ENCODE data around the gene RGPD4.

The RGPD4 gene

GRCh38 chr2:107927034-107927534, 100.4 kb downstream of the RGPD4 start:
- no peak for DNase-seq (ENCODE audit: low read depth in 2 of 2, low spot score in 1 of 2)

- DNase-seq (ENCODE audit: low read depth in 2 of 2, low spot score in 1 of 2), result no peak
Measured at GRCh38 chr2:107931412-107931811, 104.7 kb downstream of the RGPD4 start.

GRCh38 chr2:107932488-107932887, 105.8 kb downstream of the RGPD4 start:
- no peak for DNase-seq (ENCODE audit: low read depth in 2 of 2, low spot score in 1 of 2)

- DNase-seq (ENCODE audit: low read depth in 2 of 2, low spot score in 1 of 2), result no peak
Measured at GRCh38 chr2:107932979-107933378, 106.3 kb downstream of the RGPD4 start.

DNA sequence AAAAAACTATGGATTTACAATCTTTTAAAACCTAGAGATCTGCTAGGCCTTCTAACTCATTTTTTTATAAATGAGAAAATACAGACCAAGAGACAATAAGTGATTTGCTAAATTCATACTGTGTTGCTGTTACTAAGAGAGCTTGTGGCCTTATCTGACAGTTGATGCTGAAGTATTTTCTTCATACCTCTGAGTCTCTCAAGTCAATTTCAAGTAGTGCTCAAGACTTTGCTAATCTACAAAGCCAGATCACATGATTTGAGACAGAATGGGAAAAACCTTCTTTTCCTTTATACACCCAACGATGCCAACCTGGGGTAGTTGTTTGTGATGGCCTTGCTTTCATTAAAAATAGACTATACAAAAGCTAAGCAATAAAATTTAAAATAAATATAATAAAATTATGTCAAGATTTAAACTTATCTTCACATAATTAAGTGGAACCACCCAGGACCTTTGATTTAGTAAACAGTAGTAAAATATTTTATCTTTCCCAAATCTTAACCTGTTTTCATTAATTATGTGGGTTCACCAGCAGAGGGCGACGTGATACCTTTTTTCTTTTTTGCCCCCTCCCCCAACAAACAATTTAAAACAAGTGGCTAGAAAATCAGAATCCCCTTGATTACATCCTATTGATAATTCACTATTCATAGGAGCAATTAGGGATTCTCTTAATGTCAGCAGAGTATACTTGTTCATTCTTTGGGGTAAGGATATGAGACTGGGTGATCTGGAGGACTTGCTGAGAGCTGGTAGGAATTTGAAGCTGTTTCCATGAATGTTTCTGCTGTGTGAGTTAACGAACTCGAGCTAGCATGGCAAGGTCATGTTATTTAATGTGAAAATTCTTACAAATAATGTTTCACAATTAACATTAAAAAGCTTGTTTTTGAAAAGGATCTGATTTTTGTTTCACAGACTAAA, 110.0 kb downstream of the RGPD4 start:
- DNase-seq (ENCODE audit: low read depth in 2 of 2, low spot score in 1 of 2), result no peak
